Suprapubic skin (tissue), 3 donors: Measurements from ENCODE around the gene NRBF2.

Experiments
- POLR2AphosphoS5 ChIP-seq, 3 donors: sonication (generic); formaldehyde crosslinking; IDR thresholded peaks; one replicate each; pipeline ENCODE4 v1.6.1; 2017; ENCODE audit warnings: antibody characterized with exemption in 3 of 3
- TF ChIP-seq, protein P1 (sequence below), 2 donors: fragments of 200-600 bp in 1 of 2; fragments of 450-650 bp in 1 of 2; sonication (generic) in 1 of 2; IDR thresholded peaks; one replicate each; pipeline ENCODE4 v1.5.1; 2016 to 2019; ENCODE audit warnings: antibody characterized with exemption in 2 of 2, mild to moderate bottlenecking in 1 of 2, moderate library complexity in 1 of 2

DNA sequence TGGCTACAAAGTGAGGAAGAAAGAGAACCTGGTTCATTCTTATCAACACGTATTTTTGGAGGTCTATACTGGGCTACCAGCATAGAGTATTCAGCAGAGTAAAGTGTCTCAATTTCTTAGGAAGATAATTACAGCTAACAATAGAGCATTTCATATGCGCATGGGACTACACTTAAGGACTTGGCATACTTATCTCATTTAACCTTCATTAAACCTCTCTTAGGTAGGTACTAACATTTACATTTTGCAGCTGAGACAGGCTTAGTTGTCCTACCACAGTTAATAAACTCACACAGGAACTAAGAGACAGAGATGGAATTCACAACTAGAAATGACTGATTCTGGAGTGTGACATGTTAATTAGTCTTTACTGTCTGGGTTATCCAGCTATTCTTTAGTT, 66.6 kb downstream of the NRBF2 start:
- TF ChIP-seq, protein P1, sequence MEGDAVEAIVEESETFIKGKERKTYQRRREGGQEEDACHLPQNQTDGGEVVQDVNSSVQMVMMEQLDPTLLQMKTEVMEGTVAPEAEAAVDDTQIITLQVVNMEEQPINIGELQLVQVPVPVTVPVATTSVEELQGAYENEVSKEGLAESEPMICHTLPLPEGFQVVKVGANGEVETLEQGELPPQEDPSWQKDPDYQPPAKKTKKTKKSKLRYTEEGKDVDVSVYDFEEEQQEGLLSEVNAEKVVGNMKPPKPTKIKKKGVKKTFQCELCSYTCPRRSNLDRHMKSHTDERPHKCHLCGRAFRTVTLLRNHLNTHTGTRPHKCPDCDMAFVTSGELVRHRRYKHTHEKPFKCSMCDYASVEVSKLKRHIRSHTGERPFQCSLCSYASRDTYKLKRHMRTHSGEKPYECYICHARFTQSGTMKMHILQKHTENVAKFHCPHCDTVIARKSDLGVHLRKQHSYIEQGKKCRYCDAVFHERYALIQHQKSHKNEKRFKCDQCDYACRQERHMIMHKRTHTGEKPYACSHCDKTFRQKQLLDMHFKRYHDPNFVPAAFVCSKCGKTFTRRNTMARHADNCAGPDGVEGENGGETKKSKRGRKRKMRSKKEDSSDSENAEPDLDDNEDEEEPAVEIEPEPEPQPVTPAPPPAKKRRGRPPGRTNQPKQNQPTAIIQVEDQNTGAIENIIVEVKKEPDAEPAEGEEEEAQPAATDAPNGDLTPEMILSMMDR (IDR thresholded peaks at IDR 0.05) = no peak
- no peak for TF ChIP-seq POLR2AphosphoS5 (IDR thresholded peaks at IDR 0.05)
